Common myeloid progenitor, CD34-positive (primary cell): ENCODE results near the gene RAVER1.

Experiments used
- CTCF ChIA-PET: fragments of 350-600 bp; sonication (Branson Sonifier 250); formaldehyde crosslinking; loops from one replicate; lab custom pipeline; 2021; ENCODE audit warnings: antibody characterized with exemption; lab: Charles Lee
- POLR2A ChIA-PET: fragments of 350-600 bp; sonication (Branson Sonifier 250); formaldehyde crosslinking; loops from one replicate; lab custom pipeline; 2021; ENCODE audit warnings: antibody characterized with exemption; lab: Charles Lee
- DNase-seq, 3 donors: peaks; one replicate each; pipeline versions ENCODE4 v3.0.0 to v3.0.0-alpha.2; 2013
- H3K27ac ChIP-seq, 2 experiments: 1 replicate in 1 of 2; 2 replicates in 1 of 2; pipeline ENCODE4 v1.7.0; 2013; ENCODE audit warnings: inconsistent platforms in 2 of 2, low read length in 2 of 2, mild to moderate bottlenecking in 2 of 2, low read depth in 1 of 2, moderate library complexity in 1 of 2; ENCODE audit not compliant: severe bottlenecking in 2 of 2, insufficient read depth in 1 of 2, poor library complexity in 1 of 2
- H3K27me3 ChIP-seq, 5 experiments: replicated peaks in 2 of 5; 1 replicate in 3 of 5; 2 replicates in 2 of 5; pipeline versions ENCODE4 v1.6.1 to v1.7.0; 2013; ENCODE audit warnings: low read length in 4 of 5, mild to moderate bottlenecking in 2 of 5, moderate library complexity in 2 of 5, inconsistent platforms in 1 of 5; ENCODE audit not compliant: insufficient read depth in 5 of 5, control insufficient read depth in 4 of 5
- H3K36me3 ChIP-seq, 4 experiments: 1 replicate in 2 of 4; 2 replicates in 2 of 4; pipeline versions ENCODE4 v1.6.1 to v1.7.0; 2013; ENCODE audit warnings: low read length in 3 of 4, control low read depth in 1 of 4, mild to moderate bottlenecking in 1 of 4; ENCODE audit not compliant: control insufficient read depth in 4 of 4, insufficient read depth in 4 of 4
- H3K4me1 ChIP-seq, 4 experiments: 1 replicate in 3 of 4; 2 replicates in 1 of 4; pipeline versions ENCODE4 v1.6.1 to v1.7.1; 2013; ENCODE audit warnings: low read length in 3 of 4, mild to moderate bottlenecking in 3 of 4, control low read depth in 1 of 4, inconsistent platforms in 1 of 4, moderate library complexity in 1 of 4; ENCODE audit not compliant: control insufficient read depth in 4 of 4, insufficient read depth in 4 of 4; ENCODE audit errors: control extremely low read depth in 1 of 4
- H3K4me3 ChIP-seq, 7 experiments: 1 replicate in 4 of 7; 2 replicates in 3 of 7; pipeline versions ENCODE4 v1.5.1 to v1.7.0; 2013; ENCODE audit warnings: mild to moderate bottlenecking in 7 of 7, low read length in 6 of 7, moderate library complexity in 6 of 7, inconsistent platforms in 2 of 7, low read depth in 2 of 7, control low read depth in 1 of 7; ENCODE audit not compliant: insufficient read depth in 4 of 7, control insufficient read depth in 1 of 7; ENCODE audit errors: extremely low read depth in 1 of 7
- H3K9me3 ChIP-seq, 5 experiments: 1 replicate in 4 of 5; 2 replicates in 1 of 5; pipeline versions ENCODE4 v1.6.1 to v1.7.1; 2013; ENCODE audit warnings: low read length in 4 of 5, mild to moderate bottlenecking in 2 of 5, inconsistent platforms in 1 of 5, low read depth in 1 of 5, moderate library complexity in 1 of 5; ENCODE audit not compliant: control insufficient read depth in 4 of 5, insufficient read depth in 2 of 5; ENCODE audit errors: control extremely low read depth in 1 of 5
- WGBS: methylation state at CpG from one replicate; pipeline ENCODE4 v1.1.5; 2013; ENCODE audit not compliant: insufficient coverage; 5-methylcytosine and 5-hydroxymethylcytosine counted together

RAVER1 gene

GRCh38 chr19:10328558-10329429 lies 4.5 kb downstream of the RAVER1 start:
- peaks cover 0 to 17% (median 14%) of the 10 kb centered on the region in 4 experiments for H3K4me1 ChIP-seq
- no peak for DNase-seq
- no peaks in the 10 kb centered on the region for H3K9me3 ChIP-seq
- CTCF ChIA-PET = interaction anchor here (1.2 kb wide), 1 partner anchor 10 kb away, joined by 5 read pairs; no protein-coding TSS in a partner anchor
- H3K27me3 ChIP-seq = no peaks in the 10 kb centered on the region
- POLR2A ChIA-PET = interaction anchor here (1.5 kb wide), 1 partner anchor 59 kb away, joined by 5 read pairs; no protein-coding TSS in a partner anchor
- no peak overlapping the region for H3K4me3 ChIP-seq
- H3K27ac ChIP-seq = no peak overlapping the region
- peaks cover 19 to 66% (median 50%) of the 10 kb centered on the region in 4 experiments for H3K36me3 ChIP-seq
- 96% methylated on average over 37 of the region's 41 CpGs for WGBS

- H3K36me3 ChIP-seq = peaks cover 24 to 75% (median 58%) of the 10 kb centered on the region in 4 experiments
- DNase-seq = no peak
- ChIA-PET CTCF (interaction anchor here (1.2 to 1.3 kb wide), 3 partner anchors 9 to 61 kb away, joined by 3 to 5 read pairs (median 3); no protein-coding TSS in a partner anchor), POLR2A (no interaction called here)
- H3K27me3 ChIP-seq = no peaks in the 10 kb centered on the region
- WGBS = 99% methylated on average over 7 of the region's 7 CpGs
- H3K27ac ChIP-seq = no peak overlapping the region
- H3K4me1 ChIP-seq = peaks cover 0 to 12% (median 10%) of the 10 kb centered on the region in 4 experiments
- H3K4me3 ChIP-seq = no peak overlapping the region
- H3K9me3 ChIP-seq = no peaks in the 10 kb centered on the region
Observed at GRCh38 chr19:10327793-10328192, 5.5 kb downstream of the RAVER1 start.

GRCh38 chr19:10325732-10326131 lies 7.6 kb downstream of the RAVER1 start:
- Histone ChIP-seq H3K9me3 (no peaks in the 10 kb centered on the region), H3K4me1 (no peaks in the 10 kb centered on the region), H3K4me3 (no peak overlapping the region), H3K36me3 (peaks cover 31 to 96% (median 73%) of the 10 kb centered on the region in 4 experiments), H3K27me3 (no peaks in the 10 kb centered on the region), H3K27ac (no peak overlapping the region)
- ChIA-PET CTCF (interaction anchor here (0.9 to 1.5 kb wide), 3 partner anchors 19 to 67 kb away, joined by 3 to 4 read pairs (median 3); no protein-coding TSS in a partner anchor), POLR2A (no interaction called here)
- 100% methylated on average over 3 of the region's 8 CpGs for WGBS
- DNase-seq = no peak

GRCh38 chr19:10321874-10322835 lies 11.2 kb downstream of the RAVER1 start:
- 97% methylated on average over 16 of the region's 19 CpGs for WGBS
- Histone ChIP-seq H3K4me1 (no peaks in the 10 kb centered on the region), H3K27me3 (no peaks in the 10 kb centered on the region), H3K4me3 (no peak overlapping the region), H3K36me3 (peaks cover 27 to 89% (median 61%) of the 10 kb centered on the region in 4 experiments), H3K9me3 (no peaks in the 10 kb centered on the region), H3K27ac (no peak overlapping the region)
- CTCF ChIA-PET = interaction anchor here (0.8 to 1.5 kb wide), 3 partner anchors 12 to 37 kb away, joined by 3 to 4 read pairs (median 3); no protein-coding TSS in a partner anchor
- POLR2A ChIA-PET = interaction anchor here (1.4 kb wide), 1 partner anchor 12 kb away, joined by 3 read pairs; the partner anchor contains the start of gene RAVER1
- no peak for DNase-seq

- POLR2A ChIA-PET = interaction anchor here (0.6 to 1.4 kb wide), 2 partner anchors 12 to 53 kb away, joined by 3 read pairs; partner anchors contain the start of gene RAVER1
- H3K4me1 ChIP-seq = no peaks in the 10 kb centered on the region
- WGBS = 91% methylated on average over 11 of the region's 11 CpGs
- H3K27me3 ChIP-seq = no peaks in the 10 kb centered on the region
- DNase-seq = no peak
- CTCF ChIA-PET = interaction anchor here (0.7 to 1.5 kb wide), 4 partner anchors 11 to 61 kb away, joined by 3 to 4 read pairs (median 3); partner anchors contain the start of gene ICAM1
- no peak overlapping the region for H3K4me3 ChIP-seq
- H3K36me3 ChIP-seq = peaks cover 27 to 90% (median 62%) of the 10 kb centered on the region in 4 experiments
- H3K27ac ChIP-seq = no peak overlapping the region
- H3K9me3 ChIP-seq = no peaks in the 10 kb centered on the region
Observed at GRCh38 chr19:10321417-10321797, 11.9 kb downstream of the RAVER1 start.

- no peak overlapping the region for H3K27ac ChIP-seq
- no peak for DNase-seq
- no peaks in the 10 kb centered on the region for H3K9me3 ChIP-seq
- H3K4me1 ChIP-seq = peaks cover 0 to 3% (median 0%) of the 10 kb centered on the region in 4 experiments
- ChIA-PET CTCF (interaction anchor here (0.7 to 1.5 kb wide), 4 partner anchors 10 to 60 kb away, joined by 3 to 4 read pairs (median 3); partner anchors contain the start of gene ICAM1), POLR2A (interaction anchor here (0.6 to 1.4 kb wide), 2 partner anchors 13 to 54 kb away, joined by 3 read pairs; partner anchors contain the start of gene RAVER1)
- no peaks in the 10 kb centered on the region for H3K27me3 ChIP-seq
- H3K4me3 ChIP-seq = no peak overlapping the region
- peaks cover 27 to 87% (median 63%) of the 10 kb centered on the region in 4 experiments for H3K36me3 ChIP-seq
- WGBS = 98% methylated on average over 17 of the region's 32 CpGs
Observed at GRCh38 chr19:10320602-10321416, 12.5 kb downstream of the RAVER1 start.
